Measurements from ENCODE around the gene TGIF2. TPM values are rescaled to one million over a fixed set of nuclear protein-coding genes. Genes with fewer than 3 reads are reported as not detected.

Gene TGIF2
- total and polyA plus RNA-seq, 4 donors = 4.2 to 32.8 (median 11.1) TPM

DNA sequence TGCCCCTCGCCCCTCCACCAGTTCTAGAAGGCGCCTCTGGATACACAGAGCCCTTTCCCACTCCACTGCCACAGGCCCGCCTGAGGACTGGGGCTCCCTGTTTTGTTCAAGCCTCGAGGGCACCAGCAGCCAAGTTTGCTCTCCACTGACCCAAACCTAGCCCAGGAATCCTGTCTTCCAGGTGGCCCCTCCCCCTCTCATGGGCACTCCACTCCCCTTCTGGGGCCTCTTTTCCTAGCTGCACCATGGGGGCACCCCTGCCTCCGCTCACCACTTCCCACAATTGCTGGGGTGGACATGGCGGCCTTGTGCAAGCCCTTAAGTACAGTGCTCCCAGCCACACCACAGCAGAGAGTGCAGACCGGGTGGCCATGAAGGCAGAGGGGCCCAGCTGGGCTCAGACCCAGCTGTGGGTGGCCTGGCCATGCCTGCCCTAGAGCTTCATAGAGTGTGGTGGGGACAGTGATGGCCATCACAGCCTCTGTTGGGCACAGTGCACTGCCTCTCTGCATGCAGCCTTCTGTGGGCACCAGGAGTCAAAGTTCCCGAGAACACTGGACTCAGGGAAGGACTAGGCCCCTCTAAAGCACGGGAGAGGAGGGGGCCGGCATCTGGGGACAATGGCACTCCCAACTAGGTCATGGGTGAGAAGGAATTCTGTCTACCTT, 30.7 kb upstream of the TGIF2 start:
- Histone ChIP-seq H3K4me3 (peak overlapping the region; percentile 72), H3K27ac (ENCODE audit: low read depth in 1 of 2, low read length in 1 of 2) (peak overlapping the region; percentile 92 to 97), H3K36me3 (ENCODE audit: control insufficient read depth in 4 of 4, insufficient read depth in 4 of 4, low read length in 4 of 4) (peaks cover 0 to 12% (median 9%) of the 10 kb centered on the region in 4 donors), H3K9ac (ENCODE audit: insufficient read depth in 1 of 2, low read length in 2 of 2) (peak overlapping the region in 1 of 2 donors; percentile 39), H3K27me3 (ENCODE audit: control insufficient read depth in 3 of 3, insufficient read depth in 3 of 3, low read length in 2 of 3) (no peaks in the 10 kb centered on the region), H3K9me3 (ENCODE audit: control insufficient read depth in 4 of 4, insufficient read depth in 3 of 4, low read length in 3 of 4) (no peaks in the 10 kb centered on the region), H3K4me1 (ENCODE audit: control insufficient read depth in 5 of 5, insufficient read depth in 5 of 5, low read length in 5 of 5) (peaks cover 0 to 29% (median 14%) of the 10 kb centered on the region in 5 donors)
- TF ChIP-seq, protein P1, sequence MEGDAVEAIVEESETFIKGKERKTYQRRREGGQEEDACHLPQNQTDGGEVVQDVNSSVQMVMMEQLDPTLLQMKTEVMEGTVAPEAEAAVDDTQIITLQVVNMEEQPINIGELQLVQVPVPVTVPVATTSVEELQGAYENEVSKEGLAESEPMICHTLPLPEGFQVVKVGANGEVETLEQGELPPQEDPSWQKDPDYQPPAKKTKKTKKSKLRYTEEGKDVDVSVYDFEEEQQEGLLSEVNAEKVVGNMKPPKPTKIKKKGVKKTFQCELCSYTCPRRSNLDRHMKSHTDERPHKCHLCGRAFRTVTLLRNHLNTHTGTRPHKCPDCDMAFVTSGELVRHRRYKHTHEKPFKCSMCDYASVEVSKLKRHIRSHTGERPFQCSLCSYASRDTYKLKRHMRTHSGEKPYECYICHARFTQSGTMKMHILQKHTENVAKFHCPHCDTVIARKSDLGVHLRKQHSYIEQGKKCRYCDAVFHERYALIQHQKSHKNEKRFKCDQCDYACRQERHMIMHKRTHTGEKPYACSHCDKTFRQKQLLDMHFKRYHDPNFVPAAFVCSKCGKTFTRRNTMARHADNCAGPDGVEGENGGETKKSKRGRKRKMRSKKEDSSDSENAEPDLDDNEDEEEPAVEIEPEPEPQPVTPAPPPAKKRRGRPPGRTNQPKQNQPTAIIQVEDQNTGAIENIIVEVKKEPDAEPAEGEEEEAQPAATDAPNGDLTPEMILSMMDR (IDR thresholded peaks at IDR 0.05; ENCODE audit: control extremely low read depth, extremely low read depth) = no peak
- 75 to 77% methylated on average over 10 of the region's 10 CpGs for WGBS, 2 donors
- DNase-seq (peak in 1 of 3 donors; percentile 34), ATAC-seq (ENCODE audit: insufficient read depth, low FRiP score) (no peak)

DNA sequence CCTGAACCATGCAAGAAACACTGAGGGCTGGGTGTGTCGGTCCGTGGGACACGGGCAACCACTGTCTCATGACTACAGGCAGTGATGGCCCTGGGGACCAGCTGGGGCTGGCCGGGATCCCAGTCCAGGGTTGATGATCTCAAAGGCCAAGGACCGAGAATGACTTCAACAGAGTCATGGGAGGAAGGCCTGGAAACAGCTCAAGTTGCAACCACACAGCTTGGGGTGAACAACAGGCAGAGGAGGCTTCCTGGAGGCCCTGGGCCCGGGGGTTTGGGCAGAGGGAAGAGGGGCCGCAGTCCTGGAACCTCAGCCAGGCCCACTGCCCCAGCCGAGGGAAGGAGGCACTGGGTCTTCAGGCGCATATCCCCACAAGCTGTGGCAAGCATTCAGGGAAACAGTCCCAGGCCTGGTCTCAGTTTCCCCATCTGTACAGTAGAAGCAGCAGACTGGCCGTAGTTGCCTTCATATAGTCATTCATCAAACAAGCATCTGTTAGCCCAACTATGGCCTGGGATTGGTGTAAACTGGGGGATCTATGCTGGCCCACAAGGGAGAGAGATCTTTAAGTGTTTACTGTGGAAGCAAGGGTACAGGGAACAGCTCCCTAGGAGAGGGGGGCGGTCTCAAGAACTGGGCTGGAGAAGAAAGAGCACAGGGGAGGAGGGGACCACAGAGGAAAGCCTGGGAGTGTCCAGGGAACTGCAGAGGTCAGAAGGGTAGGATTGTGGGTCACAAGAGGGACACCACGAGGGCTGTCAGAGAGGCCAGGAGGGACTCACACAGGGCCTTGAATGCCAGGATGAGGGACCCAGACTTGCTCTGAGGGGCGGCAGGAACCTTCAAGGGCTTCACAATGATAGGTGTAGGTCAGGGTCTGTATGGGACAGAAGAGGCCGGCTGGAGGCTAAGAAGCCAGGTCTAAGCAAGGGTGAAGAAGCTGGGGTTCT, 29.9 kb upstream of the TGIF2 start:
- Histone ChIP-seq H3K4me3 (peak overlapping the region; percentile 72), H3K4me1 (ENCODE audit: control insufficient read depth in 5 of 5, insufficient read depth in 5 of 5, low read length in 5 of 5) (peaks cover 0 to 29% (median 14%) of the 10 kb centered on the region in 5 donors), H3K9ac (ENCODE audit: insufficient read depth in 1 of 2, low read length in 2 of 2) (no peak overlapping the region), H3K27me3 (ENCODE audit: control insufficient read depth in 3 of 3, insufficient read depth in 3 of 3, low read length in 2 of 3) (no peaks in the 10 kb centered on the region), H3K36me3 (ENCODE audit: control insufficient read depth in 4 of 4, insufficient read depth in 4 of 4, low read length in 4 of 4) (peaks cover 0 to 19% (median 9%) of the 10 kb centered on the region in 4 donors), H3K27ac (ENCODE audit: low read depth in 1 of 2, low read length in 1 of 2) (peak overlapping the region; percentile 64 to 97), H3K9me3 (ENCODE audit: control insufficient read depth in 4 of 4, insufficient read depth in 3 of 4, low read length in 3 of 4) (no peaks in the 10 kb centered on the region)
- DNase-seq (peak in 1 of 3 donors; percentile 36), ATAC-seq (ENCODE audit: insufficient read depth, low FRiP score) (no peak)
- 69 to 84% methylated on average over 14 of the region's 14 CpGs for WGBS, 2 donors
- TF ChIP-seq, protein P1 (IDR thresholded peaks at IDR 0.05; ENCODE audit: control extremely low read depth, extremely low read depth) = no peak

DNA sequence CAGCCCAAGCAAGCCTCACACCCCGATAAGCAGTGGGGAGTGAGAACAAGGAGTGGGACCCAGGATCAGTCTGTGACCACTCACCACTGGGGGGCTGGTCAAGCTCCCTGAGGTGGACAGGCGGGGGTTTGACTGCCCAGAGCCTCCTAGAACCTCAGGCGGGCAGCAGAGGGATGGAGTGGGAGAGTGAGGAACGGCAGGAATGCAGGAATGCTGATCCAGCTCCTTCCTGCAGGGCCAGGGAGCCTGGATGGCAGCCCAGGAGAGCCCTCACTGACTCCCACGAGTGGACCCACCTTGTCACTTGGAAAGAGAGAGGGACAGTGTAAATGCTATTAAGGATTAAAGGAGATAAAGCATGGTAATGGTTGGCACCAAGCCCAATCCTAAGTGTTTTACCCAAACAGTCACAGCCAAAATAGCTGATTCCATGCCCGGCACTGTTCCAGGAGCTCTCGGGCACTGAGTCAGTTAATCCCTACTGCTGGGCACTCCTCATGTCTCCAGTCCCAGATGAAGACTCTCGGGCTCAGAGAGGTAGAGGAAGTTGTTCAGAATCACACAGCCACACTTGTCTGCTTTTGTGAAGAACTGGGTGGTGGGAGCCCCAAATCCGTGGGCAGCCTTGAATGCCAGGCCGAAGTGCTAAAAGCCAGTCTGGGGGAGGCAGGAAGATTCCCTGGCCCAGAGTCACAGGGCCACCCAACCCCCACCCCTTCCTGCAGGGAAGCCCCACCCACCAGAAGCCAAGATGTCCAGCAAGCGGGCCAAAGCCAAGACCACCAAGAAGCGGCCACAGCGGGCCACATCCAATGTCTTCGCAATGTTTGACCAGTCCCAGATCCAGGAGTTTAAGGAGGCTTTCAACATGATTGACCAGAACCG, 29.0 kb upstream of the TGIF2 start:
- Histone ChIP-seq H3K9me3 (ENCODE audit: control insufficient read depth in 4 of 4, insufficient read depth in 3 of 4, low read length in 3 of 4) (no peaks in the 10 kb centered on the region), H3K4me3 (no peak overlapping the region), H3K27ac (ENCODE audit: low read depth in 1 of 2, low read length in 1 of 2) (peak overlapping the region; percentile 64 to 97), H3K27me3 (ENCODE audit: control insufficient read depth in 3 of 3, insufficient read depth in 3 of 3, low read length in 2 of 3) (no peaks in the 10 kb centered on the region), H3K36me3 (ENCODE audit: control insufficient read depth in 4 of 4, insufficient read depth in 4 of 4, low read length in 4 of 4) (peaks cover 0 to 24% (median 9%) of the 10 kb centered on the region in 4 donors), H3K9ac (ENCODE audit: insufficient read depth in 1 of 2, low read length in 2 of 2) (peak overlapping the region in 1 of 2 donors; percentile 6), H3K4me1 (ENCODE audit: control insufficient read depth in 5 of 5, insufficient read depth in 5 of 5, low read length in 5 of 5) (peaks cover 0 to 29% (median 14%) of the 10 kb centered on the region in 5 donors)
- peak; percentile 21 for ATAC-seq (ENCODE audit: insufficient read depth, low FRiP score)
- TF ChIP-seq, protein P1 (IDR thresholded peaks at IDR 0.05; ENCODE audit: control extremely low read depth, extremely low read depth) = no peak
- peak in 2 of 3 donors; percentile 27 to 40 for DNase-seq
- WGBS, 2 donors = 62 to 85% methylated on average over 15 of the region's 15 CpGs

All from lung (tissue), 12 donors.